ENCODE measurements around the gene ZNF48.
"Not testable (repeated sequence)": the region's sequence is repeated elsewhere in the genome, so short reads cannot be mapped to it uniquely, and the experiment has no call there.

The ZNF48 gene

DNA sequence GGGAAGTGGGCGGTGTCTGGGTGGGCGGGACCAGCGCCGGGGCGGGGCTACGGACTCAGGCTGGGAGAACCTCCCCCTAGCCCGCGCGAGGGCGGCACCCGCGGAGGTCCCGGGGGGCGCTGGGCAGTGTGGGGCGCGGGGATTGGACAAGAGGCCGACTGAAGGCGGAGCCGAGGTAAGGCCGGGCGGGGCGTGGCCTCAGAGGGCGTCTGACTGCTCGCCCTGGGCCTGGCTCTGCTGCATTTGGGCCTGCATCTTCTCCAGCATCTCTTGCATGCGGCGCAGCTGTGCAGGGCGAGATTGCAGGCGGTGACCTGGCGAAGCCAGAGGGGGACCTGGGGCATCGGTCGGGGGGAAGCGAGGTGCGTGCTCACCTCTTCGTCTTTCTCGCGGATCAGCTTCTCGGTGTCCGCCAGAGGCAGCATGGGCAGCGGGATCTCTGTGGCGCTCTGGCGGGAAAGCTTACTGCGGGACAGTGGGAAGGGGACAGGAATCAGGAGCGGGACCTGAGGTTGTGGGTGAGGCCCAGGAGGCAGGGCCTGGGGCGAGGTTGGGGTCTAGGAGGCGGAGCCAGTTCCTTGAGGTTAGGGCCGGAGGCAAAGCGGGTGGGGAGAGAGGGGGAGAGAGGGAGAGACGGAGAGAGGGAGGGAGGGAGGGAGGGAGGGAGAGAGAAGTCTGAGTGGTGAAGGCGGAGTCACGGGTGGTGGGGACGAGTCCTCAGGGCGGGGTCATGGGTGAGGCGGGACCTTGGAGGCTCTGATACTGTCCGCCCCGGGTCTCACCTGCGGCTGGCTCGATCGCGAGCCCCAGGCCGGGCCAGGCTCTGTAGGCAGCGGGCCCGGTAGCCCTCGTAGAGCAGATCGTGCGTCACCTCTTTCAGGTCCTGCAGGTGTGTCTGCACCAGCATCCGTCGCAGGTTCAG, 16.7 kb upstream of the ZNF48 start:
- DNase-seq = peak; percentile 99

GRCh38 chr16:30379158-30379783, 15.9 kb upstream of the ZNF48 start:
- no peak for DNase-seq

DNA sequence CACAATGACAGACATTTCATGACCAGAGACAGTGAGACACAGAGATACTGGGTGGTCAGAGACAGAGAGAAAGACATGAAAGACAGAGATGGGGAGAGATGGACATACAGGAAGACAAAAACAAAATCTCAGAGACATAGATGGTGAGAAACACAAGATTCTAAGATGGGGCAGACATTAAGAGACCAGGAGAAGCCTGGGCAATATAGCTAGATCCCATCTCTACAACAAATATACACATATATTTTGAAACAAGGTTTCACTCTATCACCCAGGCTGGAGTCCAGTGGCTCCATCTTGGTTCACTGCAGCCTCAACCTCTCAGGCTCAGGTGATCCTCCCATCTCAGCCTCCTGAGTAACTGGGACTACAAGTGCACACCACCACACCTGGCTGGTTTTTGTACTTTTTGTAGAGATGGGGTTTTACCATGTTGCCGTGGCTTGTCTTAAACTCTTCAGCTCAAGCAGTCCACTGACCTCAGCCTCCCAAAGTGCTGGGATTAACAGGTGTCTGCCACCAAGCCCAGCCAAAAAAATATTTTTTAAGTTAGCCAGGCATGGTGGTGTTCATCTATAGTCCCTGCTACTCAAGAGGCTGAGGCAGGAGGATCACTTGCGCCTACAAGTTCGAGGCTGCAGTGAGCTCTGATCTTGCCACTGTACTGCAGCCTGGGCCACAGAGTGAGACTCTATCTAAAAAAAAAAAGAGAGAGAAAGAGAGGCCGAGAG, 15.0 kb upstream of the ZNF48 start:
- DNase-seq = no peak

DNA sequence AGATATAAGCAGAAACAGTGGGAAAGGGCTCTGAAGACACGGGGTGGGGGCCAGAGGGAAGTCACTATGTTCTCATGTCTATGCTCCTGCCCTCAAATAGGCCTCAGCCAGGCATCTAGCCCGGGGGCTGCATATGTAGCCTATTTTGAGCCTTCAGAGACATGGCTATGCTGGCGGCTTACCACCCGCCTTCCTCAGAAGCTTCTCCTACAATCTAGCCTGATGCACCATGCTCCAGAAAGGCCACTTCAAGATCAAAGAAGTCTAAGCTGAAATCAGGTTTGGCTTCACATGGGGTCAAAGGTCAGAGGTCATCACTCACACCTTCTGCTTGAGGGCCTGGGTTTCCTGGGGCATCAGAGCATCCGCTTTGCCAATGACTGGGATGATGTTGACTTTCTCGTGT, 14.4 kb upstream of the ZNF48 start:
- DNase-seq = no peak

GRCh38 chr16:30381291-30382041, 13.8 kb upstream of the ZNF48 start:
- DNase-seq = no peak

DNA sequence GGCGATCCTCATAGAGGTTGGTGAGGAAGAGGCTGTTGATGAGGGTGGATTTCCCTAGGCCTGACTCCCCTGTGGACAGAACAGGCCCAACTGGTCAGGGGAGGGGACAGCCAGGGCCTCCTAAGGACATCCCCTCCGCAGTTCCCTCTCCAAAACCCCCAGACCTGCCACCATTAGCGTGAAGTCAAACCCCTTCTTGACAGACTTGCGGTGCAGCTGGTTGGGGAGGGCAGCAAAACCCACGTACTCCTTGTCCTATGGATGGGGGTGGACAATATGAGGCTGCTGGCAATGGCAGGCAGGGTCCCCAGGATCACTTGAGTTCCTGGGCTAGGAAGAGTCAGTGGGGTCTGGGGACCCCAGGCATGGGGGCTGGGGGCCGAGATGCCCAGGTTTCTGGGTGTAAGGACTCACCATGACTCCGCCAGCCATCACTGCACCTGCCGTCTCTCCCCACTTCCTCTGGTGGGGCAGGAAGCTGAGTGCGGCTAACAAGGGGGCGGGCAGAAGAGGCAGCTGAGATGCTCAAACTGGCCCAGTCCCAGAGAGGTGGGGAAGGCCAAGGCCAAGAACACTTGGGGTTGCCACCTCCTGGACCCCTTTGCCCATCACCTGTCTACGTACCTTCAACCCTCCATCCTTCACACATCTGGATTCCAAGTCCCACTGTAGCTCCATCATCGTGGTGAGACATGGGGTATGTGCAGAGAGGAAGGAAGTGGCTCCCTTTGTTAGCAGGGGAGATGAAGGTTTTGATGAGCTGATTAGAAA, 12.9 kb upstream of the ZNF48 start, which contains the start of gene SEPTIN1:
SEPTIN1 (minus strand) TSS at position 451 of the 771 bp plus-strand sequence; CDS start at position 432, 19 bp downstream.
- DNase-seq = peak; percentile 41

DNA sequence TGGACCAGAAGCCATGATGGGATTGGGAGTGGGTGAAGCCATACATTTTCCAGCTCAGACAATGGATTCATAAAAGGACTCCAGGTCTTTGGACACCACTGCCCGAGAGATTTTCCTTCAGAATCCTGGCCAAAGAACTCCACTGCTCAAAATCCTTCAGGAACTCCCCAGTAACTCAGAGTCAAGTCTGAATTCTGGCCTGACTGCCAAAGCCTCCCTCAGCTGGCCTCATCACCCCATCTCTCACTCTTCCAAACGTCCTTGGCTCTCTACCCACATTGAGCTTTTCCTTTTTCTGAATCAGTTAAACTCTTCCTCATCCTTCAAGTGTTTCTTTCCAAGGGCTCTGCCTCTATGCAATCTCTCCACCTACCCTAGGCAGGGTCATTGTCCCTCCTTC, 11.7 kb upstream of the ZNF48 start:
- DNase-seq = no peak

GRCh38 chr16:30394592-30395154, 547 bp upstream of the ZNF48 start:
- no peak for DNase-seq

DNA sequence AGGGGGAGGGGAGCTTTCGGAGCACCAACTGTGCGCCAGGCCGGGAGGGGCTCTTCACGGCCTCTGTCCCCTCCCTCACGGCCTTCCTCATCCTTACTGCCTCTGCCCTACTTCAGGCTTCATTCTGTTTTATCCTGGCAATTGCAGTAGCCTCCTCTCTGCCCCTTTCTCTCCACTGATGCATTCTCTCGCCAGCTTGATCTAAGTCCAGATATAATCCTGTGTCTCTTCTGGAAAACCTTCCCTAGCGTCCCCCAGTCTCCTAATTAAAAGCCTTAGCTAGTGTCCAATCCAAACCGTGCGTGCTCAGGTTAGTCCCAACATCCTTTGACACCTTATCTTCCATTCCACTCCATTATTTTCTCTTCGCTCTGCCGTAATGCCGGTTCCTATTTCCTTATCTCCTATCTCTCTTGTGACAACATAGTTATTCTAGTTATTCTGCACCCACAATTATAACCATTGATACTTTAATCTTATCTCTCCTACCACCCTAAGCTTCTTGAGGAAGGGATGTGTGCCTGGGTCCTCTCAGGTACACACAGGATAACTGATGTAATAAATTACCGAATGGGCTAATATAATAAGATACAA, 869 bp downstream of the ZNF48 start:
- DNase-seq = no peak

GRCh38 chr16:30396627-30397026, 1.4 kb downstream of the ZNF48 start:
- DNase-seq = not testable (repeated sequence)

- no peak for DNase-seq
These were observed 1.8 kb downstream of the ZNF48 start for GRCh38 chr16:30397056-30397455.

- DNase-seq = no peak
These were observed 2.8 kb downstream of the ZNF48 start for GRCh38 chr16:30397776-30398660.

DNA sequence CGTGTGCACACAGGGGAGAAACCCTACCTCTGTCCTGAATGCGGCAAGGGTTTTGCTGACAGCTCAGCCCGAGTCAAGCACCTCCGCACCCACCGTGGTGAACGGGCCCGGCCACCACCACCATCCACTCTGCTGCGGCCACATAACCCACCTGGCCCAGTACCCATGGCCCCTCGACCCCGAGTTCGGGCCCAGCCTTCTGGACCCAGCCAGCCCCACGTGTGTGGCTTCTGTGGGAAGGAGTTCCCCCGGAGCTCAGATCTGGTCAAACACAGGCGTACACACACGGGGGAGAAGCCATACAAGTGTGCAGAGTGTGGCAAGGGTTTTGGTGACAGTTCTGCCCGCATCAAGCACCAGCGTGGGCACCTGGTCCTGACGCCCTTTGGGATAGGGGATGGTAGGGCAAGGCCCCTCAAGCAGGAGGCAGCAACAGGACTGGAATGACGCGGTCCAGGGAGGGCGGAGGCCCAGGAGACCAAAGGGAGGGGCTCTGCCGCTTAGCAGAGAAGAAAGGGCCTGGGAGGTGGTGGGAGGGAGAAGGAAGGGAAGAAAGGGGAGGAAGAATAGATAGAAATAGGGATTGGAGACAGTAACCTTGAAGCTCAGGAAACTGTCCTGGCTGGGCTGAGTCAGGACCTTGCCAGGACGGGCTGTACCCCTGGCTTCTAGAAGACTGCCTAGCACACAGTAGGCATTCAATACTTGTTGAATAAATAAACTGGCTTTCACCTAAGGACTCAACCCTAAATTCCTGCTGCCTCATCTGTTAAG, 3.6 kb downstream of the ZNF48 start:
- no peak for DNase-seq

DNA sequence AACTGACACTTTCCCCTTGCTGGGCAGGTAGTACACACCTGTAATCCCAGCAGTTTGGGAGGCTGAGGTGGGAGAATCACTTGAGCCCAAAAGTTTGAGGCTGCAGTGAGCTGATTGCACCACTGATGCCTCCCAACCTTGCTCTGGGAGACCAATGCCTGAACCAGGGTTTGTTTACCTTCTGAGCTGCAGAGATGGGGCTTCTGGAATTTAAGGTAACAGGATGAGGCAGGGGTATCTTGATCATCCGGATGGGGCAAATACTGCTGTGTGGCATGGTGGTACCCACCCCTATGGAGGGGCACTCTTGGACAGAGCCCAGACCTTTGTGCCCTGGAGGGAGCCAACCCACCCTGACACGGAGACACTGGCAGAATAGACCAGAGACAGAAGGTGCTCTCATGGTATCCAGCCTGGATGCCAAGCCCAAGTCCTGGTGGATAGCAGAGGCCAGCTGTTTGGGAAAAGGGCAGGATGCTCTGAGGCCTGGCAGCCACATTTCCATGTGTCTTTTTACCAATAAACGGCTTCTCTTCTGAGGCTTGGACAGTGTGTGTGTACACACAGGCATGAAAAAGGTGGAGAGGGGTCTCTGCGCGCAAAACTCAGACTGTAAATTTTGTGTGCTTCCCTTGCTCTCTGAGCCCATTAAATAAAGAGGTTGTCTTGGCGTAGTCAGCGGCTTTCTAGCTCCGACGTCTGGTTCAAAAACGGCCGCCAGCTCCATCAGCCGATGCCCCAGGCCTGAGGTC, 4.4 kb downstream of the ZNF48 start:
- no peak for DNase-seq

GRCh38 chr16:30401768-30402425, 6.7 kb downstream of the ZNF48 start:
- no peak for DNase-seq

DNA sequence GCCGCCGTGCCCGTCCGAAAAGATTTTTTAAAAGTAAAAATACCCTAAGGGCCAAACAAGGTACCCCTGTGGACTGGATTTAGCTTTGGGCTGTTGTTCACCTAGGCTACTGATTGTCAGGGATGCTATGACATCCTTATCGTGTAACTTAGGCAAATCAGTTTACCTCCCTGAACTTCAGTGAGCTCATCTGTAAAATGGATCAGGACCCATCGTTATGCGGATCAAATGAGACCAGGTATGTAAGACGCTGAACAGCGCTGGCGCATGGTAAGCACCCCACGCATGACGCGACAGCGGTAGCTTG, 11.5 kb downstream of the ZNF48 start:
- no peak for DNase-seq

GRCh38 chr16:30407102-30407803, 12.0 kb downstream of the ZNF48 start, which contains the start of gene ZNF771:
Gene ZNF771 (plus strand): TSS chr16:30407606. CDS start chr16:30408054, 448 bp downstream.
- DNase-seq = peak; percentile 80

Data from effector CD8-positive, alpha-beta T cell (primary cell).